ENCODE measurements around the gene TVP23A. TPM values are rescaled to one million over a fixed set of nuclear protein-coding genes. Genes with fewer than 3 reads are reported as not detected.

Gene TVP23A
- total RNA-seq, 1 experiment from 2014 or later, result not detected

DNA sequence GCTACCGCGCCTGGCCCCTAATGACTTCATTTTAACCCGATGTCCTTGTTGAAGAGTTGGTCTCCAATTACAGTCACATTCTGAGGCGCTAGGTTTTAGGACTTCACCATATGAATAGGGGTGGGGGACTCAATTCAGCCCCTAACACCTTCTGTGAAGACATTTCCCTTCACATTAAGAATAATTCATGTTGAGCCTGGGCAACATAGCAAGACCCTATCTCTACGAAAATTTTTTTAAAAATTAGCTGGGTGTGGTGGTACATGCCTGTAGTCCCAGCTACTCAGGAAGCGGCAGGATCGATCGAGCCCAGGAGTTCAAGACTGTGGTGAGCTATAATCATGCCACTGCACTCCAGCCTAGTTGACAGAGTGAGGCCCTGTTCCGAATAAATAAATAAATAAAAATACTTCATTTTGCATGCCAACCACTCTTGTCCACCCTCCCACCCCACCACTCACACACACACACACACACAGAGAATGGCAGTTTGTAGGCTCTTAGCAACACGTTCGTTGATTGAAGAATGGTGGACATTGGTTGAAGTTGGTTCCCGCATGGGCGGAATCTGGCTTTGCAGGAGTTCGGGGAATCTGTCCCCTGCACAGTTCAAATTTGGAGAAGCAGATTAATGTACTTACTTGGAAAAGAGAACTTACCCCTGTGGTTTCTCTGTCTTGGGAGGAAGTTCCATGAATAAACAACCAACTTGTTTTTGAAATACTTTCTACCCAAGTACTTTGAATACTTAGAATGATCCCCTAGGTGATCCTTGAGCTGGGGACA lies 27.8 kb upstream of the TVP23A start:
- H3K4me3 ChIP-seq (ENCODE audit: low read depth, low read length, poor library complexity, severe bottlenecking), result no peak overlapping the region
- peaks cover 32% of the 10 kb centered on the region for H3K27me3 ChIP-seq (replicated peaks; ENCODE audit: insufficient read depth, low read depth, low read length, poor library complexity)
- intact Hi-C loops (cut with micrococcal nuclease; ENCODE audit: unreplicated experiment), result no loop called here
- no peak for DNase-seq (ENCODE audit: low spot score)
- no peaks in the 10 kb centered on the region for H3K36me3 ChIP-seq (ENCODE audit: insufficient read depth, low read length, poor library complexity, severe bottlenecking)
- ChIA-PET POLR2A (ENCODE audit: low non-redundant PET) (no interaction called here), CTCF (no interaction called here)
- H3K9me3 ChIP-seq (ENCODE audit: low read depth, low read length, poor library complexity, severe bottlenecking), result no peaks in the 10 kb centered on the region
- BruUV-seq (replicated peaks), result no TSS peak
- no peak overlapping the region for H3K27ac ChIP-seq (ENCODE audit: low read depth, low read length, poor library complexity, severe bottlenecking)
- no peaks in the 10 kb centered on the region for H3K4me1 ChIP-seq (ENCODE audit: insufficient read depth, low read length, poor library complexity, severe bottlenecking)
- TF ChIP-seq EZH2 (IDR thresholded peaks at IDR 0.05; ENCODE audit: borderline replicate concordance, low read depth, low read length, poor library complexity, severe bottlenecking) (no peak), CTCF (conservative IDR thresholded peaks at IDR 0.05; ENCODE audit: low read depth, low read length) (no peak)

DNA sequence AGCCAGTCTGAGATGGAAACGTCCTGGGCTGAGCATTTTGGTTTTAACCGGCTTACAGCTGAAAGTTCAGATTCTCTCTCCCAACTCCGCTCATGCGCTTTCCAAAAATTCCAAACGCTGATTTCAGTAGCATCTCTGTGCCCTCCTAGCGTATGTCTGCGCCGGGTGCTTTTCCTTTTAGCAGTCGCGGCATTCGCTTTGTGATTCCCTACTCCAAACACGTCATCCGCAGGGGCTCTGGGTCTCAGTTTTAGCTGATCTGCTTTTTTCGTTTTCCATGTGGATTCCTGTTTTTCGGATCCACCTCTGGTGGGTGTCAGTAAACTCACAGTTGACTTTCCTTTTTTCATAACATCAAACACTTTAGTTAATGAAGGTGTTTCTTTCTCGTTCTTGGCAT lies 22.1 kb upstream of the TVP23A start:
- peaks cover 31% of the 10 kb centered on the region for H3K27me3 ChIP-seq (replicated peaks; ENCODE audit: insufficient read depth, low read depth, low read length, poor library complexity)
- no peak overlapping the region for H3K4me3 ChIP-seq (ENCODE audit: low read depth, low read length, poor library complexity, severe bottlenecking)
- no TSS peak for BruUV-seq (replicated peaks)
- ChIA-PET POLR2A (ENCODE audit: low non-redundant PET) (no interaction called here), CTCF (no interaction called here)
- intact Hi-C loops (cut with micrococcal nuclease; ENCODE audit: unreplicated experiment), result no loop called here
- DNase-seq (ENCODE audit: low spot score), result no peak
- H3K36me3 ChIP-seq (ENCODE audit: insufficient read depth, low read length, poor library complexity, severe bottlenecking), result no peaks in the 10 kb centered on the region
- TF ChIP-seq EZH2 (IDR thresholded peaks at IDR 0.05; ENCODE audit: borderline replicate concordance, low read depth, low read length, poor library complexity, severe bottlenecking), result no peak
- no peak for TF ChIP-seq CTCF (conservative IDR thresholded peaks at IDR 0.05; ENCODE audit: low read depth, low read length)
- H3K9me3 ChIP-seq (ENCODE audit: low read depth, low read length, poor library complexity, severe bottlenecking), result no peaks in the 10 kb centered on the region
- H3K27ac ChIP-seq (ENCODE audit: low read depth, low read length, poor library complexity, severe bottlenecking), result no peak overlapping the region
- H3K4me1 ChIP-seq (ENCODE audit: insufficient read depth, low read length, poor library complexity, severe bottlenecking), result no peaks in the 10 kb centered on the region

GRCh38 chr16:10839279-10839666 lies 20.7 kb upstream of the TVP23A start:
- no peaks in the 10 kb centered on the region for H3K36me3 ChIP-seq (ENCODE audit: insufficient read depth, low read length, poor library complexity, severe bottlenecking)
- CTCF ChIA-PET, result no interaction called here
- H3K9me3 ChIP-seq (ENCODE audit: low read depth, low read length, poor library complexity, severe bottlenecking), result no peaks in the 10 kb centered on the region
- peaks cover 31% of the 10 kb centered on the region for H3K27me3 ChIP-seq (replicated peaks; ENCODE audit: insufficient read depth, low read depth, low read length, poor library complexity)
- H3K4me3 ChIP-seq (ENCODE audit: low read depth, low read length, poor library complexity, severe bottlenecking), result no peak overlapping the region
- no peak for TF ChIP-seq CTCF (conservative IDR thresholded peaks at IDR 0.05; ENCODE audit: low read depth, low read length)
- TF ChIP-seq EZH2 (IDR thresholded peaks at IDR 0.05; ENCODE audit: borderline replicate concordance, low read depth, low read length, poor library complexity, severe bottlenecking), result no peak
- BruUV-seq (replicated peaks), result no TSS peak
- DNase-seq (ENCODE audit: low spot score), result no peak
- no peak overlapping the region for H3K27ac ChIP-seq (ENCODE audit: low read depth, low read length, poor library complexity, severe bottlenecking)
- intact Hi-C loops (cut with micrococcal nuclease; ENCODE audit: unreplicated experiment), result no loop called here
- H3K4me1 ChIP-seq (ENCODE audit: insufficient read depth, low read length, poor library complexity, severe bottlenecking), result no peaks in the 10 kb centered on the region
- POLR2A ChIA-PET (ENCODE audit: low non-redundant PET), result no interaction called here
